ENCODE data around the gene KDM1A. TPM values are rescaled to one million over a fixed set of nuclear protein-coding genes. Genes with fewer than 3 reads are reported as not detected.

Gene KDM1A
- total RNA-seq, 1 donor from 2014 or later, result 332 TPM

DNA sequence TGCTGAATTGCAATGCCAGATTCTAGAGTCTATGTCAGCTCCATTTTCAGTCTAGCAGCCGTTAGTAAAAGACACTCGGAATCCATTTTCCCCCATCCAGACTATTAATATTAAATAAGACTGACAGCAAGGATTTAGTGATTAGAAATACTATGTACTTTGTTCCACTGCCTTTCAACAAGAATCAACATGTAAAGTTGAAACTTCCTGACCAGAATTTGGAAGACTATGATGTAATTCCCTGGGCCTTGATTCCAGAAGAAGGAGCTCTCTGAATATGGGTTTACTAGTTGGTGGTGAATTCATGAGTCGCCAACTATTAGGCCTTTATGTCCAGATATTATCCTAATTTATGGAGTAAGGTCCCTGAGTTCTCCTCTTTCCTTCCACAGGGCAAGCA lies 24.8 kb downstream of the KDM1A start:
- TF ChIP-seq EZH2phosphoT487 (IDR thresholded peaks at IDR 0.05) (no peak), EZH2 (IDR thresholded peaks at IDR 0.05) (no peak)
- TF ChIP-seq, protein P1, sequence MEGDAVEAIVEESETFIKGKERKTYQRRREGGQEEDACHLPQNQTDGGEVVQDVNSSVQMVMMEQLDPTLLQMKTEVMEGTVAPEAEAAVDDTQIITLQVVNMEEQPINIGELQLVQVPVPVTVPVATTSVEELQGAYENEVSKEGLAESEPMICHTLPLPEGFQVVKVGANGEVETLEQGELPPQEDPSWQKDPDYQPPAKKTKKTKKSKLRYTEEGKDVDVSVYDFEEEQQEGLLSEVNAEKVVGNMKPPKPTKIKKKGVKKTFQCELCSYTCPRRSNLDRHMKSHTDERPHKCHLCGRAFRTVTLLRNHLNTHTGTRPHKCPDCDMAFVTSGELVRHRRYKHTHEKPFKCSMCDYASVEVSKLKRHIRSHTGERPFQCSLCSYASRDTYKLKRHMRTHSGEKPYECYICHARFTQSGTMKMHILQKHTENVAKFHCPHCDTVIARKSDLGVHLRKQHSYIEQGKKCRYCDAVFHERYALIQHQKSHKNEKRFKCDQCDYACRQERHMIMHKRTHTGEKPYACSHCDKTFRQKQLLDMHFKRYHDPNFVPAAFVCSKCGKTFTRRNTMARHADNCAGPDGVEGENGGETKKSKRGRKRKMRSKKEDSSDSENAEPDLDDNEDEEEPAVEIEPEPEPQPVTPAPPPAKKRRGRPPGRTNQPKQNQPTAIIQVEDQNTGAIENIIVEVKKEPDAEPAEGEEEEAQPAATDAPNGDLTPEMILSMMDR (IDR thresholded peaks at IDR 0.05), result no peak
- Histone ChIP-seq H3K27me3 (no peaks in the 10 kb centered on the region), H3F3A (ENCODE audit: low read depth) (peaks cover 5% of the 10 kb centered on the region), H3K79me2 (ENCODE audit: low read depth) (peaks cover 98% of the 10 kb centered on the region), H4K20me1 (ENCODE audit: low read depth) (peaks cover 96% of the 10 kb centered on the region), H3K9ac (no peak overlapping the region), H3K4me3 (no peak overlapping the region), H2AFZ (replicated peaks) (no peak overlapping the region), H3K4me2 (no peak overlapping the region), H3K9me3 (ENCODE audit: low read depth) (no peaks in the 10 kb centered on the region), H3K27ac (peak overlapping the region; percentile 57), H3K36me3 (peaks cover 9% of the 10 kb centered on the region), H3K4me1 (peaks cover 11% of the 10 kb centered on the region)
- Mint-ChIP-seq H3K4me3 (no peak overlapping the region), H3K27ac (no peak overlapping the region), H3K27me3 (ENCODE audit: insufficient read depth, low read depth) (no peaks in the 10 kb centered on the region), H3K9me3 (no peaks in the 10 kb centered on the region), H3K36me3 (peaks cover 38% of the 10 kb centered on the region), H3K4me1 (peaks cover 3% of the 10 kb centered on the region)
- no peak for DNase-seq (ENCODE audit: low spot score)

DNA sequence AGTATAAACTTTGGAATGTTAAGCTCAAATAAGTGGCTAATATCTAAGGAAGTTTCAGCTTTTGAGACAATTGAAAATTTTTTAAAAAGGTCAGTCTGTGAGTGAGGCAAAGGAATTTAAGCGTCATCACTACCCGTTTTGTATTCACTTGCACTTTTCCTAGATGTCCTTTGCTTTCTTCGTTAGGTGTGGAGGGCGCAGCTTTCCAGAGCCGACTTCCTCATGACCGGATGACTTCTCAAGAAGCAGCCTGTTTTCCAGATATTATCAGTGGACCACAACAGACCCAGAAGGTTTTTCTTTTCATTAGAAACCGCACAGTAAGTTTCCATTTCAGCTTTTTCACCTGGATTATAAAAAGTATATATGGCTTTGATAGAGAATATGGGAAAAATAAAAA lies 30.9 kb downstream of the KDM1A start:
- no peaks in the 10 kb centered on the region for H3K4me1 ChIP-seq
- peaks cover 96% of the 10 kb centered on the region for H4K20me1 ChIP-seq (ENCODE audit: low read depth)
- H2AFZ ChIP-seq (replicated peaks), result no peak overlapping the region
- Mint-ChIP-seq H3K27me3 (ENCODE audit: insufficient read depth, low read depth) (peaks cover 2% of the 10 kb centered on the region), H3K4me3 (no peak overlapping the region), H3K36me3 (peaks cover 34% of the 10 kb centered on the region), H3K27ac (no peak overlapping the region), H3K4me1 (peaks cover 2% of the 10 kb centered on the region), H3K9me3 (no peaks in the 10 kb centered on the region)
- H3K79me2 ChIP-seq (ENCODE audit: low read depth), result peaks cover 99% of the 10 kb centered on the region
- H3K9ac ChIP-seq, result no peak overlapping the region
- peaks cover 9% of the 10 kb centered on the region for H3K36me3 ChIP-seq
- H3K4me2 ChIP-seq, result no peak overlapping the region
- peaks cover 7% of the 10 kb centered on the region for H3F3A ChIP-seq (ENCODE audit: low read depth)
- no peak for DNase-seq (ENCODE audit: low spot score)
- TF ChIP-seq, protein P1 (IDR thresholded peaks at IDR 0.05), result no peak
- TF ChIP-seq EZH2 (IDR thresholded peaks at IDR 0.05) (no peak), EZH2phosphoT487 (IDR thresholded peaks at IDR 0.05) (no peak)
- H3K4me3 ChIP-seq, result no peak overlapping the region
- no peak overlapping the region for H3K27ac ChIP-seq
- no peaks in the 10 kb centered on the region for H3K27me3 ChIP-seq
- H3K9me3 ChIP-seq (ENCODE audit: low read depth), result no peaks in the 10 kb centered on the region

DNA sequence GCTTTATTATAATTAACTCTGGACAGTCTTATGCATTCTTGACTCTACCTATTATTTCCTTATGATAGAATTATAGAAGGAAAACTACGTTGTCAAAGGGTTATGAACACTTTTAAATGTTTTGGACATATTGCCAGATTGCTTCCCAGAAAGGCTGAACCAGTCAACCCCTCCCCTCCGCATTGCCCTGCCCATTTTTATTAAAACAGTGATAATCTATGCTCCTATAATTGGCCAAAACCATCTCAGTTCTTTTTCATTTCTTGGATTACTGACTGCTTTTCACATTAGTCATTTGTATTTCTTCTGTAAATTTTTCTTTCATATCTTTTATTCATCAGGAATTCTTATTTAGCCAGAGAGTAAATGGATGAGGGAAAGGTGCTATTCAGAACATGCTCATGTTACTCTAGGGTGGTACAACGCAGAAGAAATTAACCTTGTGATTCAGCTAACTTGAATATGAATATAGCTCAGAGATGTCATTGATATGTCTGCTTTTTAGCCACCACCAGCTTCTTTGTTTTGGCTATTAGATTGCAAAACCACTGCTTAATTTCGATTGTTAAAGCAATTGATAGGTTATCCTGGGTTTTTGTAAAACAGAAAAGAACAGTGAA lies 32.1 kb downstream of the KDM1A start:
- peaks cover 21% of the 10 kb centered on the region for H3K36me3 ChIP-seq
- H3K9me3 Mint-ChIP-seq, result no peaks in the 10 kb centered on the region
- H4K20me1 ChIP-seq (ENCODE audit: low read depth), result peaks cover 92% of the 10 kb centered on the region
- no peak for DNase-seq (ENCODE audit: low spot score)
- no peak overlapping the region for H3K27ac ChIP-seq
- H3K4me2 ChIP-seq, result no peak overlapping the region
- TF ChIP-seq EZH2phosphoT487 (IDR thresholded peaks at IDR 0.05), result no peak
- TF ChIP-seq EZH2 (IDR thresholded peaks at IDR 0.05), result no peak
- TF ChIP-seq, protein P1 (IDR thresholded peaks at IDR 0.05), result no peak
- H3K9me3 ChIP-seq (ENCODE audit: low read depth), result no peaks in the 10 kb centered on the region
- H3K4me3 Mint-ChIP-seq, result no peak overlapping the region
- no peaks in the 10 kb centered on the region for H3K27me3 ChIP-seq
- no peak overlapping the region for H3K27ac Mint-ChIP-seq
- H3K27me3 Mint-ChIP-seq (ENCODE audit: insufficient read depth, low read depth), result peaks cover 2% of the 10 kb centered on the region
- no peak overlapping the region for H3K9ac ChIP-seq
- H3K4me1 Mint-ChIP-seq, result peaks cover 2% of the 10 kb centered on the region
- H3F3A ChIP-seq (ENCODE audit: low read depth), result peaks cover 17% of the 10 kb centered on the region
- no peak overlapping the region for H3K4me3 ChIP-seq
- H3K36me3 Mint-ChIP-seq, result peaks cover 29% of the 10 kb centered on the region
- H3K4me1 ChIP-seq, result no peaks in the 10 kb centered on the region
- no peak overlapping the region for H2AFZ ChIP-seq (replicated peaks)
- H3K79me2 ChIP-seq (ENCODE audit: low read depth), result peaks cover 99% of the 10 kb centered on the region

Measured in neural progenitor cell (in vitro differentiated cells).